Ishikawa (cell line): ENCODE results near the gene PARD3B.

Source experiments
- CEBPB ChIP-seq: IDR thresholded peaks from 2 replicates; pipeline ENCODE4 v1.6.1; 2012
- CREB1 ChIP-seq: IDR thresholded peaks from 2 replicates; pipeline ENCODE4 v1.6.1; 2012; ENCODE audit warnings: low read depth
- EGR1 ChIP-seq: IDR thresholded peaks from 2 replicates; pipeline ENCODE4 v1.6.1; 2012
- EP300 ChIP-seq: IDR thresholded peaks from 2 replicates; pipeline ENCODE4 v1.6.1; 2012; ENCODE audit warnings: borderline replicate concordance
- FOXM1 ChIP-seq: IDR thresholded peaks from 2 replicates; pipeline ENCODE4 v1.6.1; 2012; ENCODE audit warnings: low read depth, borderline replicate concordance
- MAX ChIP-seq: IDR thresholded peaks from 2 replicates; pipeline ENCODE4 v1.6.1; 2012
- NFIC ChIP-seq: IDR thresholded peaks from 2 replicates; pipeline ENCODE4 v1.6.1; 2012
- RAD21 ChIP-seq: IDR thresholded peaks from 2 replicates; pipeline ENCODE4 v1.6.1; 2012; ENCODE audit warnings: low read depth
- REST ChIP-seq: IDR thresholded peaks from 2 replicates; pipeline ENCODE4 v1.6.1; 2012; ENCODE audit warnings: low read depth, mild to moderate bottlenecking
- TAF1 ChIP-seq: IDR thresholded peaks from 2 replicates; pipeline ENCODE4 v1.6.1; 2012; ENCODE audit warnings: low read depth, mild to moderate bottlenecking
- TCF12 ChIP-seq: IDR thresholded peaks from 2 replicates; pipeline ENCODE4 v1.6.1; 2012; ENCODE audit warnings: low read depth
- TEAD4 ChIP-seq: IDR thresholded peaks from 2 replicates; pipeline ENCODE4 v1.6.1; 2012
- USF1 ChIP-seq: IDR thresholded peaks from 2 replicates; pipeline ENCODE4 v1.6.1; 2012
- YY1 ChIP-seq: IDR thresholded peaks from 2 replicates; pipeline ENCODE4 v1.6.1; 2012; ENCODE audit warnings: low read depth
- ZBTB7A ChIP-seq: IDR thresholded peaks from 2 replicates; pipeline ENCODE4 v1.6.1; 2012; ENCODE audit warnings: low read depth

PARD3B gene

GRCh38 chr2:204573221-204573620, 27.9 kb downstream of the PARD3B start:
- no peak for TF ChIP-seq CREB1
- TF ChIP-seq EGR1 = no peak
- TF ChIP-seq USF1 = no peak
- no peak for TF ChIP-seq NFIC
- no peak for TF ChIP-seq TEAD4
- no peak for TF ChIP-seq FOXM1
- no peak for TF ChIP-seq EP300
- TF ChIP-seq TAF1 = no peak
- no peak for TF ChIP-seq ZBTB7A
- TF ChIP-seq YY1 = no peak
- TF ChIP-seq TCF12 = no peak
- TF ChIP-seq REST = no peak
- no peak for TF ChIP-seq RAD21
- no peak for TF ChIP-seq MAX
- TF ChIP-seq CEBPB = no peak

GRCh38 chr2:204574486-204574885, 29.2 kb downstream of the PARD3B start:
- TF ChIP-seq REST = no peak
- TF ChIP-seq EGR1 = no peak
- TF ChIP-seq MAX = no peak
- no peak for TF ChIP-seq YY1

- TF ChIP-seq EP300 (no peak), TAF1 (no peak), CEBPB (no peak), YY1 (no peak), CREB1 (no peak), EGR1 (no peak), ZBTB7A (no peak), TCF12 (no peak), FOXM1 (no peak), RAD21 (no peak)
Measured at GRCh38 chr2:204575463-204575862, 30.2 kb downstream of the PARD3B start.

- TF ChIP-seq USF1 (no peak), FOXM1 (no peak), CEBPB (no peak), EGR1 (no peak), EP300 (no peak), TCF12 (no peak), TAF1 (no peak), NFIC (no peak), TEAD4 (no peak), YY1 (no peak), MAX (no peak), REST (no peak), RAD21 (no peak), CREB1 (no peak), ZBTB7A (no peak)
Measured at GRCh38 chr2:204576362-204576979, 31.2 kb downstream of the PARD3B start.
